ENCODE results near the gene TMEM127. TPM values are rescaled to one million over a fixed set of nuclear protein-coding genes. Genes with fewer than 3 reads are reported as not detected.
"Not testable (repeated sequence)": the region's sequence is repeated elsewhere in the genome, so short reads cannot be mapped to it uniquely, and the experiment has no call there.

Gene TMEM127
- total and polyA plus RNA-seq, 5 donors = 37.0 to 90.0 (median 82.7) TPM

DNA sequence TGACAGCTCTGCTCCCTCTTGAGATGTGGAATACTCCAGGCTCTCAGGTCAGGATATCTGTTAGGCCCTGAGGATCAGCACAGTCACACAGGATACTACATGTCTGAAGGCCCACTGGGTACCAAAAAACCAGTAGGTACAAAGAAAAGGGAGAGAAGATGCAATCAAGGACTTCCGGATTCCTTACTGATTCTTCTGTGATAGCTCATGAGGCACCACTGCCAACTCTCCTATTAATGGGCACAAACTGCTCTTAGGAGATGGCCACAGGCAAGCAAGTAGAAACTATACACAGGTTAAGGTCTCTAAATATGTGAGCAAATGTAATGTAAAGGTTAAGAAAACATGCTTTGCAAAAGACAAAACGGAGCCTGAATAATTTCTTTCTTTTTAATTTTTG, 3.5 kb downstream of the TMEM127 start:
- ATAC-seq (no peak), DNase-seq (no peak)
- Histone ChIP-seq H3K9me3 (ENCODE audit: control insufficient read depth, low read length) (no peaks in the 10 kb centered on the region), H3K27me3 (ENCODE audit: control insufficient read depth, insufficient read depth) (no peaks in the 10 kb centered on the region), H3K4me1 (ENCODE audit: control insufficient read depth, insufficient read depth, low read length) (peaks cover 34% of the 10 kb centered on the region), H3K4me3 (ENCODE audit: low read length) (no peak overlapping the region), H3K27ac (ENCODE audit: low read length) (no peak overlapping the region)
- intact Hi-C loops (cut with DNase I) = loop anchor here (5.0 to 10.0 kb wide), 3 partner anchors 55 to 118 kb away; partner anchors contain the start of genes DUSP2 (in 2 of the 4) and STARD7 (in 2 of the 4)
- 76% methylated on average over 2 of the region's 2 CpGs for WGBS

DNA sequence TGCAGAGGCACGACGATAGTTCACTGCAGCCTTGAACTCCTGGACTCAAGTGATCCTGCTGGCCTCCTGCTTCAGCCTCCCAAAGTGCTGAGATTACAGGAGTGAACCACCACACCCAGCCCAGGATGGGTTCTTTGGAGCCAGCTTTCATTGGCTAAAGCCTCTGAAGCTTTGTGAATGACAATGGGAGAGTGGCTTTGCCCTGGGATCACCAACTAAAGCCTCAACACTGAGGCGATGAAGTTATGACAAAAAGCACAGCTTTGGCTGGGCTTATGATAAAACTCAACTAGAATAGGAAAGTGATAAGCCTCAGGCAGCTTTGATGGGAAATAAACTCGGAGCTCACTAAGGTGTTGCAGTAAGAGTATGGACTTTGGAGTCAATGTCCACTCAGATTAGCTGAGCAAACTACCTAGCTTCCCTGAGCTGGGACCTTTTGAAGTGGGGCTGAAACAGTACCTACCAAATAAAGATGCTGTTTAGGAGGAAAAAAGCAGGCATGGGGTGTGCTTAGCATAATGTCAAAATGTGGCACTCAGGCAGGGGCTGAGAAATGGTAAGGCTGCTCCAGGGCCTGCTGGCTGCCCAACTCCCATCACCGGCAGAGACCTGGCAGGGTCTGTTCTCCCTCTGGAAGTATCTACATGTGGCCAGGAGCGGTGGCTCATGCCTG, 4.3 kb downstream of the TMEM127 start:
- WGBS = 76% methylated on average over 6 of the region's 6 CpGs
- no peak for ATAC-seq
- intact Hi-C loops (cut with DNase I) = loop anchor here (5.0 to 10.0 kb wide), 3 partner anchors 54 to 117 kb away; partner anchors contain the start of genes DUSP2 (in 2 of the 4) and STARD7 (in 2 of the 4)

DNA sequence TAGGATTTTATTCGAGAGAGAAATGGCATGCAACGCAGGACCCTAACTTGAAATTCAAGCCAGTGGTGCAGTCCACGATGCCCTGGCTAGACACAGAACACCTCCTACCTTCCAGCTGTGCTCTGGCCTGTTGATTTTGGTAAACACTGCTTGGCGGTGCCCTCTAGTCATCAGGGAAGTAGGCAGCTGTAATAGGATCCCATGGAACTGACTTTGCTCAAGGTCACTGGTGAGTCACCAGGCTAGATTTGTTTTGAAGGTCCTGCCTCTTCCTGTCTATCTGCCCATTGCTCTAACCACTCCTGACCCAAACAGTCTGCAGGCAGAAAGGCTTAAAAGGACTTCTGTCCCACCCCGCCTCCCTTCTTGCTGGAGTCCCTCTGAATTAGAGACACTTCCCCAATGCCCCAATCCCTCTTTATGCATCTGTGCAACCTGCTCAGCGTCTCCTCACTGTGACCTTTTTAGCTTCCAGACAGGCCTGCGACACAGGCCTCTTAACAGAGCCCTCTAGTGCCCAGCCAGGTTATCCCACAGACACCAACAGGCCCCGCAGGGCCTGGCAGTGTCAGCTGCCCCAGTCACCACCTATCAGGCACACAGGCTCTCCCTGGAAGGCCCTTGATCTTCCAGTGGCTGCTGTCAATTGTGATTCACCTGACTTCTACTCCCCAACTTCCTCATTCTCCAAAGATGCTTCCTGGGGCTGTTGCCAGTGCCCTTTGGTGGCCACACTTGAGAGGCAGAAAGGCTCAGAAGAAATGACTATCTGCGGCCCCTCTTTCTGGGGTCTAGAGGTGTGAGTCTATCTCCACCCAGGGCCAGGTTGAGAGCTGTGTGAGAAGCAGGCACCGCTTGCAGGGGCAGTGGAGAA, 5.2 kb downstream of the TMEM127 start:
- DNase-seq (peak; percentile 45 to 75 (median 72)), ATAC-seq (peak; percentile 75 to 84)
- H3K27ac ChIP-seq (ENCODE audit: low read length) = peak overlapping the region; percentile 97
- intact Hi-C loops (cut with DNase I) = loop anchor here (5.0 to 10.0 kb wide), 3 partner anchors 53 to 116 kb away; partner anchors contain the start of genes DUSP2 (in 2 of the 4) and STARD7 (in 2 of the 4)
- no peaks in the 10 kb centered on the region for H3K27me3 ChIP-seq (ENCODE audit: control insufficient read depth, insufficient read depth)
- no peak overlapping the region for H3K4me3 ChIP-seq (ENCODE audit: low read length)
- no peaks in the 10 kb centered on the region for H3K9me3 ChIP-seq (ENCODE audit: control insufficient read depth, low read length)
- 45% methylated on average over 10 of the region's 10 CpGs for whole genome bisulfite sequencing
- H3K4me1 ChIP-seq (ENCODE audit: control insufficient read depth, insufficient read depth, low read length) = peaks cover 37% of the 10 kb centered on the region

More for the DNA sequence above, 4.3 kb downstream of the TMEM127 start:
- Histone ChIP-seq H3K27me3 (ENCODE audit: control insufficient read depth, insufficient read depth) (no peaks in the 10 kb centered on the region), H3K4me3 (ENCODE audit: low read length) (no peak overlapping the region), H3K4me1 (ENCODE audit: control insufficient read depth, insufficient read depth, low read length) (peaks cover 37% of the 10 kb centered on the region), H3K27ac (ENCODE audit: low read length) (peak overlapping the region; percentile 97), H3K9me3 (ENCODE audit: control insufficient read depth, low read length) (no peaks in the 10 kb centered on the region)
- DNase-seq = no peak

DNA sequence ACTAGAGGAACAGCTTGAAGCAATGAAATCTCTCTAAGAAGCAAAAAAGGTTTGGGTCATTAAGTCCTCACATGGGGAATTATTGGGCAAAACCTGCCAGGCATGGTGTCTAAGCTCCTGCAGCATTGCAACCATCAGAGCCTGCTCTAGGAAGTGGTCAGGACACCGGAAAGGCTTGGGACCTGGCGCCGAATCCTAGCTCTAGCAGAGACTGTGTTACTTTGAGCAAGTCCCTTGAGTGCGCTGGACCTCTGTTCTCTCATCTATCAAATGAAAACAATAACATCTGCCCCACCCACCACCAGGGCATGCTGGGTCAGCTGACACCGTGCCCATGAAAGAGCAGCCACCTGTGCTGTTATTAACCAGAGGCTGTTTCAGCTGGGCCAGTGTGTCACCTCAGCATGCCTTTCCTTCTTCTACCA, 6.3 kb downstream of the TMEM127 start:
- ATAC-seq = peak; percentile 4 to 8
- H3K27me3 ChIP-seq (ENCODE audit: control insufficient read depth, insufficient read depth) = no peaks in the 10 kb centered on the region
- H3K4me1 ChIP-seq (ENCODE audit: control insufficient read depth, insufficient read depth, low read length) = peaks cover 40% of the 10 kb centered on the region
- no peaks in the 10 kb centered on the region for H3K9me3 ChIP-seq (ENCODE audit: control insufficient read depth, low read length)
- H3K4me3 ChIP-seq (ENCODE audit: low read length) = no peak overlapping the region
- 61% methylated on average over 5 of the region's 5 CpGs for WGBS
- no peak for DNase-seq
- intact Hi-C loops (cut with DNase I) = no loop called here
- peak overlapping the region; percentile 97 for H3K27ac ChIP-seq (ENCODE audit: low read length)

DNA sequence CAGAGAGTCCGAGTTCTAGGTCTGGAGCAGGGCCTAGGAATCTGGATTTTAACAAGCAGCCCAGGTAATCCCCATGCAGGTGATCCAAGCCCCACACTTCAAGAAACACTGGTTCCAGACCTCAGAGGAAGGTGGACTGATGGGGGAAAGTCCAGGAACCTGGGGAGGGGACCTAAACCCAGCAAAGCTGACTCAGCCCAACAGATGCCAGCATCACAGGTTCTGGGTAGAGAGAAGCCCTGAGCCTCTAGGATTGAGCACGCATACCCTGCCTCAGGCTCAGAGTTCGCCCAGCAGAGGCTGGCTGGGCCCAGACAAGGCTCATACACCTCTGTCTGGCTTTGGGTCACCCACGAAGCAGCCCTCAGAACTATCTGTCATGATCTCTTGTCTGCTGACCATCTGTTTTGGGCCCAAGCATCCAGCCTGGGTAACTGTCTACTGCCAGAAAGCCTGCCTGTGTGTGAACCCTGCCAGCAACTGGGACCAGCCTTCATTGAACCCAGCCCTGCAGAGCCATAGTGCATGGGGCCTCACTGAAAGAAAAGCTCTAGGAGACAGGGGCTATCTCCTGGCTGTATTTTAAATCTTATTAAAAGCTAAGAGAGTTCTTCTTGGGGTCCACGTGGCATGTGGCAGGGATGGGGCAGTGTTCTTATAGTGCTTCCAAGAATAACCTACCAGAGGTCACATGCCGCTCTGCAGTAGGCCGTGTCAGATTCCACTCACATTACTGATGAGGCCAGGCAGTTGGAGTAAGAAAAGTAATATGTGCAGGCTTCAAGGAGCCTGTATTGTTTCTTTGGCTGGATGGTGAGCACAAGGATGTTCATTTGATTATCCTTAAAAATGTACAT, 7.4 kb downstream of the TMEM127 start:
- H3K4me1 ChIP-seq (ENCODE audit: control insufficient read depth, insufficient read depth, low read length) = peaks cover 39% of the 10 kb centered on the region
- intact Hi-C loops (cut with DNase I) = no loop called here
- no peaks in the 10 kb centered on the region for H3K9me3 ChIP-seq (ENCODE audit: control insufficient read depth, low read length)
- ATAC-seq (peak; percentile 38 to 54), DNase-seq (no peak)
- no peaks in the 10 kb centered on the region for H3K27me3 ChIP-seq (ENCODE audit: control insufficient read depth, insufficient read depth)
- H3K4me3 ChIP-seq (ENCODE audit: low read length) = no peak overlapping the region
- WGBS = 66% methylated on average over 7 of the region's 7 CpGs
- peak overlapping the region; percentile 88 for H3K27ac ChIP-seq (ENCODE audit: low read length)

DNA sequence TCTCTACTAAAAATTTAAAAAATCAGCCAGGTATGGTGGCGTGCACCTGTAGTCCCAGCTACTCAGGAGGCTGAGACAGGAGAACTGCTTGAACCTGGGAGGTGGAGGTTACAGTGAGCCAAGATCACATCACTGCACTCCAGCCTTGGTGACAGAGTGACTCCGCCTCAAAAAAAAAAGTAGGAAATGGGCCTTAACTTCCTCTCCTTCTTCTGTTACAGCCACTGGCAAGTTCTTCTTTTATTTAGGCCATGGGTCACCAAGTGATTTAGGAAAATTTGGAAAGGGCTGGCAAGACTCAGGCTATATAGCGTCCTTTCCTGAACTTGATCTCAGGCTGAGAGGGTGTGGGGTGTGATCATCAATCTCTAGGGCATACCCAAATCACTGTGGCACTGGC, 8.1 kb downstream of the TMEM127 start:
- H3K4me3 ChIP-seq (ENCODE audit: low read length); DNase-seq; intact Hi-C loops (cut with DNase I); H3K27me3 ChIP-seq (ENCODE audit: control insufficient read depth, insufficient read depth); H3K9me3 ChIP-seq (ENCODE audit: control insufficient read depth, low read length): not testable (repeated sequence)
- peak in 1 of 2 donors; percentile 9 for ATAC-seq
- peak overlapping the region; percentile 88 for H3K27ac ChIP-seq (ENCODE audit: low read length)
- WGBS = 63% methylated on average over 3 of the region's 3 CpGs
- peaks cover 42% of the 10 kb centered on the region for H3K4me1 ChIP-seq (ENCODE audit: control insufficient read depth, insufficient read depth, low read length)

DNA sequence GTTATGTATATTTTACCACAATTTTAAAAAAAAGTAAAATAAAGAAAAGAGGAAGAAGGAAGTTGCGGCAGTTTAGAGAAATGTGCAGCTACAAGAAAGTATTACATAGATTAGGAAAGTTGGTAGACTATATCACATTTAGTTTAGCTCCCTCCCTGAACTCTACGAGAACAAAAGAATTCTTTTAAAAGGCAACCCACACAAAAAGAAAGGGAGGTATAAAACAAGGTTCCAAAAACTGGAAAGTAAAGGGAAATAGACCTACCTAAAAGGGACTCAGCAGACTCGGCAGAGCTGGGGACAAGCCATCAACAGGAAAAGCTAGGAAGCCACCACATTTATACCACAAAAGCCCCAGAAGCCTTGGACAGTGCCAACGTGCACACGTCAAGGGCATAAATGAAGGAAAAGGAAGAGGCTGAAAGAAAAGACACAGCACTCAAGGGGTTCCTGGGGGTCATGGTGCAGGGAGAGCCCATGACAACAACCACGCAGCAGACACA, 9.1 kb downstream of the TMEM127 start:
- 58% methylated on average over 6 of the region's 6 CpGs for WGBS
- DNase-seq (no peak), ATAC-seq (no peak)
- intact Hi-C loops (cut with DNase I) = no loop called here
- no peak overlapping the region for H3K4me3 ChIP-seq (ENCODE audit: low read length)
- H3K27me3 ChIP-seq (ENCODE audit: control insufficient read depth, insufficient read depth) = no peaks in the 10 kb centered on the region
- peak overlapping the region; percentile 55 for H3K27ac ChIP-seq (ENCODE audit: low read length)
- H3K4me1 ChIP-seq (ENCODE audit: control insufficient read depth, insufficient read depth, low read length) = peaks cover 45% of the 10 kb centered on the region
- no peaks in the 10 kb centered on the region for H3K9me3 ChIP-seq (ENCODE audit: control insufficient read depth, low read length)

DNA sequence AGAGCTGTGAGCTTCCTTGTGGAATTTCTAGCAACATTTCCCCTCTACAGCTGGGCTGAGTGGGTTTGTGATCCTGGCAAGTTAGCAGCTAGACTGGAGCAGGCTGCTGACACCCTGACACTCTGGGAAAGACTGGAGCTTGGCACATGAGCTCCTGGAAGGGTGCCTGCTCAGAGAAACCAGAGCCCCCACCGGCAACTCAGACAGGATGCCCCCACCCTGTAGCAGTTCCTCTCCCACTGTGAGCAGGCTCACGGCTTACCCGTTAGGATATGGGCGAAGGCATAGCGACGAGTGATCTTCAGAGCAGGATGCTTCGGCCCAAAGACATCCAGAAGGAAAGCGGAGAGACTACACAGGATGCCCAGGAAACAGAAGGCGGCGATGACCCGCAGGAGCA, 11.2 kb downstream of the TMEM127 start:
- Histone ChIP-seq H3K27ac (ENCODE audit: low read length) (peak overlapping the region; percentile 81), H3K4me1 (ENCODE audit: control insufficient read depth, insufficient read depth, low read length) (peaks cover 34% of the 10 kb centered on the region), H3K4me3 (ENCODE audit: low read length) (no peak overlapping the region), H3K27me3 (ENCODE audit: control insufficient read depth, insufficient read depth) (no peaks in the 10 kb centered on the region), H3K9me3 (ENCODE audit: control insufficient read depth, low read length) (no peaks in the 10 kb centered on the region)
- WGBS = 51% methylated on average over 11 of the region's 11 CpGs
- ATAC-seq = peak; percentile 20 to 53
- intact Hi-C loops (cut with DNase I) = loop anchor here in 1 of 4 donors (5.0 kb wide), 1 partner anchor 47 kb away; the partner anchor contains the start of gene STARD7
- DNase-seq = peak; percentile 54 to 77 (median 74)

DNA sequence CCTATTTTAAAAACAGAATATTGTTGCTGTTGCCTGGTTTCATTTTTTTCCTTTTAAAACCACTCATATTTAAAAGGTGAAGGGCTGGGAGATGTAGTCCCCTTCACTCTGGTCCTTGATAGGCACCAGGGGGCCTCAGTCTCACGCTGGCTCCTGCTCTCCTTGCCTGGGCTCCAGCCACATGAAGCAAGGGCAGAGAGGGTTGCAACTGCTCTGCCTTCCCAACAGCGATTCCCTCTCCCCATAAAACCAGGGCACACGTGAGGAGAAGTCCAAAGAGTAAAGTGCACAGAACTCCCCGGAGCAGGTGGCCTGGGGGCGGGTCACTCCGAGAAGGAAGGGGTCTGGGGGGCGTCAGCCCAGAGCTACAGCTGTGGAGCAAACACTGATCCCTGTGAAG, 12.8 kb downstream of the TMEM127 start:
- no peaks in the 10 kb centered on the region for H3K9me3 ChIP-seq (ENCODE audit: control insufficient read depth, low read length)
- H3K4me3 ChIP-seq (ENCODE audit: low read length) = no peak overlapping the region
- no peak for ATAC-seq
- no peaks in the 10 kb centered on the region for H3K27me3 ChIP-seq (ENCODE audit: control insufficient read depth, insufficient read depth)
- intact Hi-C loops (cut with DNase I) = loop anchor here in 1 of 4 donors (5.0 kb wide), 1 partner anchor 46 kb away; the partner anchor contains the start of gene STARD7
- peak overlapping the region; percentile 63 for H3K27ac ChIP-seq (ENCODE audit: low read length)
- DNase-seq = no peak
- H3K4me1 ChIP-seq (ENCODE audit: control insufficient read depth, insufficient read depth, low read length) = peaks cover 22% of the 10 kb centered on the region
- WGBS = 80% methylated on average over 7 of the region's 7 CpGs

DNA sequence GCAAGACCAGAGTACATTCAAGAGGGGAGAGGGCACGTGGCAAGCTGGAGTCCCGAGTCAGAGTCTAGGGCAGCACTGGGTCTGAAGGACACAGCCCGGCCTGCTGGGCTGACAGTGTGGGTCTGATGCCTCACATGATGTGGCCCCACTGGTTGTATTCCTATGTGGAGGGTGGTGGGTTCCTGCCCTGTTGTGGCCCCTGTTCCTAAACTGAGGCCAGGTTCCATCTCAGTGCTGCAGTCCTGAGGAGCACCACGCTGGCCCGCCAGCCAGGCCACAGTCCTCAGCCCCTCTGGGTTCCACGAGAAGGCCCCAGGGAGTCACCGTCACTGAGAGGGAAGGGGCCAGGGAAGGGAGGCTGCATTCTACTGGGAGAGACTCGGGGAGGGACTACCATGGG, 13.3 kb downstream of the TMEM127 start:
- 82% methylated on average over 8 of the region's 8 CpGs for WGBS
- ATAC-seq (peak; percentile 1 to 12), DNase-seq (no peak)
- no peaks in the 10 kb centered on the region for H3K27me3 ChIP-seq (ENCODE audit: control insufficient read depth, insufficient read depth)
- intact Hi-C loops (cut with DNase I) = loop anchor here in 1 of 4 donors (5.0 kb wide), 1 partner anchor 45 kb away; the partner anchor contains the start of gene STARD7
- no peaks in the 10 kb centered on the region for H3K9me3 ChIP-seq (ENCODE audit: control insufficient read depth, low read length)
- H3K4me3 ChIP-seq (ENCODE audit: low read length) = no peak overlapping the region
- H3K4me1 ChIP-seq (ENCODE audit: control insufficient read depth, insufficient read depth, low read length) = peaks cover 20% of the 10 kb centered on the region
- peak overlapping the region; percentile 78 for H3K27ac ChIP-seq (ENCODE audit: low read length)

Data from right cardiac atrium (tissue), 5 donors.